ENCODE measurements around the gene REG3A.

REG3A gene

GRCh38 chr2:79120194-79120713, 39.3 kb downstream of the REG3A start, which contains the start of gene REG1A:
TSS of gene REG1A (plus strand) at chr2:79120488. CDS start at chr2:79120862, 374 bp downstream.
- no peak for DNase-seq (ENCODE audit: low read depth)

- no peak for DNase-seq (ENCODE audit: low read depth)
Measured at GRCh38 chr2:79116997-79117928, 42.3 kb downstream of the REG3A start.

- no peak for DNase-seq (ENCODE audit: low read depth)
Measured at GRCh38 chr2:79114797-79115494, 44.6 kb downstream of the REG3A start.

GRCh38 chr2:79112269-79112668, 47.3 kb downstream of the REG3A start:
- DNase-seq (ENCODE audit: low read depth), result no peak

Measured in HS-5 (cell line).